Cardiac fibroblast (primary cell): ENCODE measurements around the gene ST6GALNAC6.
"Not testable (repeated sequence)": the region's sequence is repeated elsewhere in the genome, so short reads cannot be mapped to it uniquely, and the experiment has no call there.

Source experiments
- DNase-seq, 2 donors: peaks; one replicate each; pipeline versions ENCODE4 v3.0.0 to v3.0.0-alpha.2; 2010; ENCODE audit warnings: low read depth in 2 of 2
- H3K4me3 ChIP-seq, 2 donors: replicated peaks in 1 of 2; 1 replicate in 1 of 2; 2 replicates in 1 of 2; pipeline ENCODE4 v1.5.1; 2011; ENCODE audit warnings: low read depth in 2 of 2, low read length in 2 of 2, mild to moderate bottlenecking in 2 of 2, moderate library complexity in 1 of 2
- CTCF ChIP-seq: IDR thresholded peaks from one replicate; pipeline ENCODE4 v1.5.1; 2011; ENCODE audit warnings: low read depth, mild to moderate bottlenecking, low read length, inconsistent platforms

ST6GALNAC6 gene

GRCh38 chr9:127844821-127845359, 54.5 kb downstream of the ST6GALNAC6 start:
- TF ChIP-seq CTCF: no peak
- peak; percentile 86 to 88 for DNase-seq
- peak overlapping the region in 1 of 2 donors; percentile 3 for H3K4me3 ChIP-seq

- no peak overlapping the region for H3K4me3 ChIP-seq
- DNase-seq: no peak
- TF ChIP-seq CTCF: no peak
These were observed 58.1 kb downstream of the ST6GALNAC6 start for GRCh38 chr9:127841087-127841835.

GRCh38 chr9:127838375-127839078, 60.9 kb downstream of the ST6GALNAC6 start:
- peak overlapping the region; percentile 2 to 24 for H3K4me3 ChIP-seq
- no peak for TF ChIP-seq CTCF
- peak; percentile 98 to 99 for DNase-seq

GRCh38 chr9:127837346-127837745, 62.1 kb downstream of the ST6GALNAC6 start:
- DNase-seq: peak; percentile 44 to 65

GRCh38 chr9:127836561-127836960, 62.8 kb downstream of the ST6GALNAC6 start:
- not testable (repeated sequence) for DNase-seq, H3K4me3 ChIP-seq

More at GRCh38 chr9:127837346-127837745, 62.1 kb downstream of the ST6GALNAC6 start:
- no peak for TF ChIP-seq CTCF
- no peak overlapping the region for H3K4me3 ChIP-seq

- TF ChIP-seq CTCF: no peak
- peak; percentile 80 to 84 for DNase-seq
- no peak overlapping the region for H3K4me3 ChIP-seq
These were observed 63.3 kb downstream of the ST6GALNAC6 start for GRCh38 chr9:127835991-127836516.
